GM19455 (cell line): ENCODE results near the gene BRI3.

Experiments used
- ATAC-seq: cut with Tn5 transposase; IDR thresholded peaks from one replicate; pipeline ENCODE4 v1.9.1; 2021; ENCODE audit not compliant: unreplicated experiment

BRI3 gene

DNA sequence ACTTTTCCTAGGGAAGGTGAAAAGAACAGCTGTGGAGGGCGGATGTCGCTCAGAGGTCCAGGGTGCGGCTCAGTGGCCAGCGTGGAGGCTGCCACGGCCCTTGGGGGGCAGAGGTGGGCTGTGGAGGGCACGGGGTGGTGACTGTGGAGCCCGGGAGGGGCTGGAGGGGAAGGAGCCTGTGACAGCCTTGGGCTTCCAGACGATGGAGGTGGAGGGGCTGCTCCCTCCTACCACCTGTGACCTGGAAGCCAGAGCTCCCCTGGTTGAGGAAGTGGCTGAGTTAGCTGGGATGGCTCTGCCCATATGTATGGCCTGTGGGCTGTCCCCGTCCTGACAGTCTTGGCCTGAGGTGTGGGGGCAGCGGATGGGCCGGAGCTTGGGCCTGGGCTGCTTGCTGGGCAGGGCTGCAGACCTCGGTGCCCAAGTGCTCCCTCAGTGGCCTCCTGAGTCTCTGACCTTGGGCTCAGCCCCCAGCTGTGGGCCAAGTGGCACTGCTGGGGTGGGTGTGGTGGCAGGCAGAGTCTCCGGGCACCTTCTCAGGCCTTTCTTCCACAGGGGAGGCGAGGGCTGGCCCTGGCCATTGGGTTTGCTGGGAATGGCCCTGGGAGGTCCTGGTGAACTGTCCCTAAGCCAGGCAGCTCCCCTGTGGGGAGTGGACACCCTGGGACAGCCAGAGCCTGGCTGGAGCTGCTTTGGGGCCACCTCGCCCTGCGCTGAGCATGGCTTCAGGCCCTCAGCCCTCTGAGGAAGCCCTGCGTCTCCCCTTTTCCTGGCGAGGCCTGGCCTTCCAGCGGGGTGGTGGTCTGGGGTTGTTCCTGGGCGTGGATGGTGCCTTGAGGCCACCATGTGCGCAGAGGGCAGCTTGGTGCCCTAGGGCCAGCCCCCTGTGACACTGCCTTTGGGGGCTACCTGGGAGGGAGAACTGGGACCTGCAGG is 3.9 kb downstream of the BRI3 start:
- ATAC-seq = no peak

DNA sequence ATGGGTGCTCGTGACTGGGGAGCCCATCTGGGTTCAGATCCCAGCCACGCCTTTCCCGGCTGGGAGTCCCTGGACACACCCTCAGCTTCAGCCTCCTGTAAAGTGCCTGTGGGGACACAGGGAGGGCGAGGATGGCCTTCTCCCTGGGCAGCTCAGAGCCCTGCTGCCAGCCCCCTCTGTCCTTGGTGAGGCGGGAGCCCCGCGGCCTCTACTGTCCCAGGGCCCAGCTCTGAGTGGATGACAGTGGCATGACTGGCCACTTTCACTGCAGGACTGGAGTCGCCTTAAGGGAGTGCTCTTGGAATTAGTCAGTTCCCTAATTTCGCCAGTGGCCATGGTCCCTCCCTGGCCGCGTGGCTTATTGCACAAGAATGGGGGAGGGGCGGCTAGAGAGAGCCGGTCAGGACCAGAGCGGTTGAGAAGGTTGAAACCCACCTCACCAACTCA is 4.6 kb downstream of the BRI3 start:
- ATAC-seq = no peak

GRCh38 chr7:98286701-98287485 is 5.4 kb downstream of the BRI3 start:
- no peak for ATAC-seq

GRCh38 chr7:98287486-98287959 is 6.0 kb downstream of the BRI3 start:
- no peak for ATAC-seq

- ATAC-seq = no peak
These were observed 6.8 kb downstream of the BRI3 start for GRCh38 chr7:98288064-98288823.

- no peak for ATAC-seq
These were observed 7.9 kb downstream of the BRI3 start for GRCh38 chr7:98289333-98289875.

GRCh38 chr7:98291717-98292116 is 10.2 kb downstream of the BRI3 start:
- ATAC-seq = no peak

- ATAC-seq = no peak
These were observed 11.8 kb downstream of the BRI3 start for GRCh38 chr7:98293265-98293664.

DNA sequence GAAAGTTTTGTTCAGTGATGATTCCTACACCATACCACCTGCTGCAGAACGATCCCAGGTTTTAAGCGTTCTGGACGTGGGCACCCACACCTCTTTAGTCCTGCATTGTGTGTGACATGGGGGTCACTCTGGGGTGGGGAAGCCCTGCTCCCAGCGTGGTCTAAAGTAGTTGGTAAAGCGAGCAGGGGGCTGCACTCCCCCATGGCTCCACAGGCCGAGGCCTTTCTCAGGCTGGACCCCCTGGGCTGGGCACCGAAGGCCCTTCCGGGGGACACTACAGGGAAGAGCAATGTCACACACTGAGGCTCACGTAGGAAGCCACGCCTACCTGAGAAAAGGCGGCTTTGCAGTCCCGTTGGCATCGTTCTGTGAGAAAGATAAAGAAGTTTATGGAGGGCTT is 12.3 kb downstream of the BRI3 start:
- ATAC-seq = no peak

DNA sequence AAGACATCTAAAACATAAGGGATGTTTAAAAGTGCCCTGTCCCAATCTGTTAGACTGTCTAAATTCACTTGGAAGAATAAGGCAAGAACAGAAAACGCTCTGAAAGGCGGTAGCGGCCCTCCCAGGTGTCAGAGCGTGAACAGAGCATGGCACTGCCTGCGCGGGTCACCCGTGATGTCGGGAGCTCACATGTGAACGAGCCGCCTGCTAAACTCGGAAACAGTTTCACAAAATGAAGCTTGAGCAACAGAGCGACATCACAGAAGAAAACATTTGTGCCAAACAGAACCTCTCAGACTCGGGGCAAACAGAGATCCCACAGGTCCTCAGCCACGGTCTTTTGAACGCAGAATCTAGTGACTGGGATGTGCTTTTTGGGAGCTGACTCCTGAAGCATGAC is 12.8 kb downstream of the BRI3 start:
- no peak for ATAC-seq

GRCh38 chr7:98294798-98295382 is 13.4 kb downstream of the BRI3 start:
- no peak for ATAC-seq

DNA sequence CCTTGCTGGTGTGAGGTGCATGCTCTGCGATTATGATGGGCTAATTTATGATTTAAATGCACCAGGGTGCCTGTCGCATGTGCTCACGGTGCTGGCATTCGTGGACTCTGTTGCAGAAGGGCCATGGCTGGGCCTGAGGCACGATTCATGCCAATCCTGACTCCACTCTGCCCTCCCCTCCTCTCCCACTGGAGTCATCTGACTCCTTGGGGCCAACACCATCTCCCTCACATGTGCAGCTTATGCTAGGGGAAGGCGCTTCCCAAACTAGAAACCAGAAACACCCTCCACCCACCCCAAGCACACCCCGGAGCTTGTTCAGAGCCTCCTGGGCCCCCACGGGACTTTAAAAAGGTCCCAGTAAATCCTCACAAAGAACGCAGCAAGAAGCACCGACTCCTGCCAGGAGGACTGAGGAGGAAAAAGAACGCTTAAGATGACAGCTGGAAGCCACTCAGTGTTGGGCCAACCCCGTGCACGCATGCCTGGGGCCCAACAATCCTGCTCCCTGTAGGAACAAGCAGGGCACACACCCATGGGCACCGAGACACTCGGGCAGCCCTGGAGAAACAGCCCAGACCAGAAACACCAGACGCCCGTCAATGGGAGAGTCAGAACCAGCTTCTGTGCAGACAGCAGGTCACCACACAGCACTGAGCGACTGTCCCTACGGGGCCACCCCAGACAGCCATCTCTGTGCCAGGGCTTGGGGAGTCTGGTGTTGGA is 14.1 kb downstream of the BRI3 start:
- ATAC-seq = no peak

DNA sequence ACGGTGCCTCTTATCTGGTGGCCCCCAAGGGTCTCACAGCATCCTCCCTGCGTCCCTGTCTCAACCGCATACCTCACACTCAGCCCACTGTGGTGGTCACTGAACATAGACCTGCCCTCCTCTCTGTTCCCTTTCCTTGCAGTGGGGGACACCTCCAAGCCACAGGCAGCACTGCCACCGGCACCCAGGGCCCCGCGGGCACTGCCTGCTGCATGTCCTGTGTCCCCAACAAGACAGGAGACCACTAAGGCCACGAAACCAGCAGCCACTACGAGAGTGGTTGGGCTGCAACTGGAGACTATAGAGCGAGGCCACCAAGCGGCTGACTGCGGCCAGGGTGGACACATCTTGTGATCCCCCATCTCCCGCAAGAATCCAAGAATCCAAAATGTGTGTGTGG is 15.3 kb downstream of the BRI3 start:
- no peak for ATAC-seq

DNA sequence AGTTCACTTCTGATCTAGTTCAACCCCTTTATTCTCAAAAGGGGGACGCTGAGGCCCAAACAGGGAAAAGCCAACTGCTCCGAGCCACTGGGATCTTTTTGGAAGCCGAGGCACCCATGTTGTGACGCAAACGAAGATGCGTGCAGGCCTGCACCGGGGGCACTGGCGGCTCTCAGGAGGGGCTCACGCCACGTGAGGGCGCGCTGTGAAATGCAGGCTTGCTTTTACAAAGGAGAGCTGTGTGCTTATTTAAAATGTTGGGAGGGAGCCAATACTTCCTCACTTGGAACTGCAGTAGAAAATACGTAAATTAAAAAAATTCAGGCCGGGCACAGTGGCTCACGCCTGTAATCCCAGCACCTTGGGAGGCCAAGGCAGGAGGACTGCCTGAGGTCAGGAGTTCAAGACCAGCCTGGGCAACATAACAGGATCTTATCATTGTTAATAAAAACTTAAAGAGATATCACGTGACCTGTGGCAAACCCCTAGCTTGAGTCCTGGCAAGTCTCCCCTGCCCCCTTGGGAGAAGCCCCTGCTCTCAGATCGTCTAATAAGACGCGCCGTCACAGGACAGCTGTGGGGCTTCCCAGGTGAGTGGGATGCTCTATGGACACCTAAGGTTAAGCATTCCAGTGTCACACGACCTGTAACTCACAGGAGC is 16.3 kb downstream of the BRI3 start:
- no peak for ATAC-seq

DNA sequence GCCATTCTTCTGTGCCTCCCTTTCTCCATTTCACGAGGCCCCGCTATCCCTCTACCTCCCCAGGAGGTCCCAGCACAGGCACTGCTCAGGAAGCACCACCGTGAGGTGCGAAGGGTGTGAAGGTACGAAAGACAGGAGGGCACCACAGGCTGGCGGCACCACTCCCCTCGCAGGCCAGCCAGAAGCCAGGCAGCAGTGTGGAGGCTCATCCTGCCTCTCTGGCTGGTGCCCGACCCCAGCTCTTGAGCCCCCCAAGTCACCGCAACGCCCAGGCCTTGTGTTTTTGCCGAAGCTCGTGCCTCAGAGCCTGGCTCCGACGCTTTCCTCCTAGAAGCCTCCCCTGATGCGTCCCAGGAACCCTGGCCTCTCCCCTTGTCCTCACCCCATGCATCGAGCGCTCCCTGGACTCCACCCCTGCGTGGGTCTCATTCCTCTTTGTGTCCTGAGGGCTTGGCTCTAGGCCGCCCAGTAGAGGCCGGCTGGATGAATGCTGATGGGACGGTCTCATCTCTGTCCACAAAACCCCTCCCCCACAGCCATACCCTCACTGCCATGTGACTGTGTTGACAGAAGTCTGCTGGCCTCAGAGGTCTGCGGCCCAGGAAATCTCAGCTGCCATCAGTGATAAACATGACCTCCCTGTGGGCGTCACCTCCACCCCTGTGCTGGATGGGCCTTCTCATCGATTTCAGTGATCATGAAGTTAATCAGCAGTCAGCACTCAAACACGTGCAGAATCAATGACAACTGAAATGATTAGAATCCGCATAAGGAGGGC is 19.3 kb downstream of the BRI3 start:
- no peak for ATAC-seq

DNA sequence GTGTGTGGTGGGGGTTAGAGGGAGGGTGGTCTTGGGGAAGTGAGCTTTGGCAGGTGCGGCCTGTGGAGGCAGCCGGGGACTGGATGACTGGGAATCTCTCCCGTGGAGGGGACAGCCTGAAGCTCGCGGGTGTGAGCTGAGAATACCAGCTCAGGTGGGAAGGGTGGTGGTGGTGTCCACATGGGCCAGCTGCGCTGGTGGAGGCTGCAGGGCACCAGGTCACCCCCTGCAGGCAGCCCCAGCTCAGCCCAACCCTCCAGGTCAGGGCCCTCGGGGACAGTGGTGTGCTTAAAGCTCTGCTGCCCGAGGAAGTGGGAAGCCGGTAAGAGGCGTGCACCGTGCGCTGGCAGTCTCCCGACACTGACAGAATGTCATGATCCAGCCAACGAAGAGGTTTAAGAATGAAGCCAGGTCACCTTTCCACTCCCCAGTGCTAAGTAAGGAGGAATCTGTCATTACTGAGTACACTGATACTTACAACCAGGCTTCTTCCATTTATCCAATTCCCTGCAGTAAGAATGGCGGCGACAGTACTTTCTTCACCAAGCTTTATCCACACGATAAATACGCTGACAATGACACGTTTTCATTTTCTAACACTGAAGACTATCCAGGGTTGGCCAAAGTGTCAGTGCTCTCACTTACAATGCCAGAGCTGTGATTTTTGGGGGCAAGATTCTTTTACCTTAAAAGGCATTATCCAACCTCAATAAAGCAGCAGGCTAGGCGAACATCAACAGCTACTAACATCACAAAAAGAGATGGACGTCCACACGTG is 20.4 kb downstream of the BRI3 start:
- no peak for ATAC-seq

DNA sequence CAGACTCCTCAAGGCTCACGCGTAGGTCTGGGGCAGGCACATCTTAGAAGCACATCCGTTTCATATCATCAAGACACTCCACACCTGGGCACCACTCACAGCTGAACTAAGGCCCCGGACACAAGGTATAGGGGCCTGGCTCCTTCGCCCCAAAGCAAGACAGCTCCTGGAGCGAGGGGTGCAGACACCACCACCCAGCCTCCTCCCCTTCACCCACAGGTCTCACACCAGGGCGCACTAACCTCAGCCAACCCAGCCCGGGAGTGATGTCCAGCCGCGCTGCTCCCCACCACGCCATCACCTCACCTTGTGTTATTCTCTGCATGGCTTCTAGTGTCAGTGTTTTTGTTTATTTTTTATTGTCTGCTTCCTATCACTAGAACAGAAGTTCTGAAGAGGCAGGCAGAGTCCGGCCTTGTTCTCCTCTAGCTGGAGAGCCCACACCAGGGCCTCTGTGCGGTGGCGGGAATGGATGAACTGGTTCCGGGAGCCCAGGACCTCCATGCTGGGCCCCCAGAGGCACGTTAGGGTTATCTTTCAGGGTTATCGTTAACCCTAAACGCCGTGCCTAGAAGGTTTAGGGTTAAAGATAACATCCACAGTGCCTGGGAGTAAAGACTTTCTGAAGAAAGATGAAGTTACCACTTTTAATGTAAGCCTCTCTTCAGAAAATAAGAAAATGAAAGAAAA is 21.8 kb downstream of the BRI3 start:
- no peak for ATAC-seq
